IMR-90 (cell line): ENCODE measurements around the gene RELT. TPM values are rescaled to one million over a fixed set of nuclear protein-coding genes. Genes with fewer than 3 reads are reported as not detected.

ENCODE experiments used
- ATAC-seq: fragments of 200-7000 bp; cut with Tn5 transposase; 2 replicates; pipeline ENCODE4 v1.9.1; 2020; ENCODE audit warnings: low read depth, mild to moderate bottlenecking, moderate library complexity
- BruUV-seq: library from RNA; stranded (reverse); fragments of 400-500 nt; replicated peaks from 2 replicates; lab custom pipeline; 2021; lab: Mats Ljungman, UMichigan
- CTCF ChIA-PET: fragments of 300-600 bp; formaldehyde crosslinking; extraction: SDS; loops from one replicate; lab custom pipeline; 2021; ENCODE audit warnings: antibody characterized with exemption; lab: Yijun Ruan, JAX
- POLR2A ChIA-PET: fragments of 300-600 bp; sonication (Branson Sonifier 250); formaldehyde crosslinking; loops from one replicate; lab custom pipeline; 2022; ENCODE audit warnings: antibody characterized with exemption; ENCODE audit not compliant: unreplicated experiment; lab: Charles Lee
- DNase-seq: peaks from one replicate; pipeline ENCODE4 v3.0.0; 2013
- H2AFZ ChIP-seq: replicated peaks from 2 replicates; pipeline ENCODE3; 2013; ENCODE audit warnings: low read length, mild to moderate bottlenecking; ENCODE audit not compliant: poor library complexity
- H2AK5ac ChIP-seq: 2 replicates; pipeline ENCODE4 v1.6.1; 2013; ENCODE audit warnings: low read depth, low read length, inconsistent platforms
- H2AK9ac ChIP-seq: replicated peaks from 2 replicates; pipeline ENCODE3; 2013; ENCODE audit warnings: mild to moderate bottlenecking, low read depth, low read length, moderate library complexity; ENCODE audit not compliant: poor library complexity
- H2BK120ac ChIP-seq: 2 replicates; pipeline ENCODE4 v1.6.1; 2013; ENCODE audit warnings: low read depth, low read length, inconsistent platforms
- H2BK15ac ChIP-seq: 3 replicates; pipeline ENCODE4 v1.6.1; 2013; ENCODE audit warnings: low read depth, low read length, inconsistent platforms
- H2BK20ac ChIP-seq: 2 replicates; pipeline ENCODE4 v1.6.1; 2013; ENCODE audit warnings: low read depth, mild to moderate bottlenecking, inconsistent platforms, low read length, moderate library complexity
- H2BK5ac ChIP-seq: 2 replicates; pipeline ENCODE4 v1.6.1; 2013; ENCODE audit warnings: mild to moderate bottlenecking, low read depth, low read length, inconsistent platforms; ENCODE audit not compliant: poor library complexity, severe bottlenecking
- H3K14ac ChIP-seq: replicated peaks from 2 replicates; pipeline ENCODE4 v1.6.1; 2013; ENCODE audit warnings: low read depth, low read length, inconsistent platforms
- H3K18ac ChIP-seq: 2 replicates; pipeline ENCODE4 v1.6.1; 2013; ENCODE audit warnings: low read depth, low read length, control low read depth
- H3K23ac ChIP-seq: 2 replicates; pipeline ENCODE4 v1.6.1; 2013; ENCODE audit warnings: low read depth, low read length, inconsistent platforms
- H3K27ac ChIP-seq: 2 replicates; pipeline ENCODE4 v1.5.1; 2013; ENCODE audit warnings: mild to moderate bottlenecking, control low read depth, low read length; ENCODE audit not compliant: insufficient read depth
- H3K27me3 ChIP-seq: 2 replicates; pipeline ENCODE4 v1.6.1; 2013; ENCODE audit warnings: low read length; ENCODE audit not compliant: control insufficient read depth, insufficient read depth
- H3K36me3 ChIP-seq: 2 replicates; pipeline ENCODE4 v1.6.1; 2013; ENCODE audit warnings: low read length, mixed read lengths; ENCODE audit not compliant: control insufficient read depth, insufficient read depth
- H3K4ac ChIP-seq: 2 replicates; pipeline ENCODE4 v1.6.1; 2013; ENCODE audit warnings: low read depth, low read length, inconsistent platforms
- H3K4me1 ChIP-seq: 2 replicates; pipeline ENCODE4 v1.6.1; 2013; ENCODE audit warnings: low read length, mixed read lengths; ENCODE audit not compliant: control insufficient read depth, insufficient read depth
- H3K4me2 ChIP-seq: 2 replicates; pipeline ENCODE4 v1.6.1; 2013; ENCODE audit warnings: low read depth, mild to moderate bottlenecking, control low read depth, low read length, moderate library complexity
- H3K4me3 ChIP-seq: 2 replicates; pipeline ENCODE4 v1.5.1; 2013; ENCODE audit warnings: low read depth, mild to moderate bottlenecking, control low read depth, low read length, moderate library complexity; ENCODE audit not compliant: insufficient read depth
- H3K56ac ChIP-seq: 2 replicates; pipeline ENCODE4 v1.6.1; 2013; ENCODE audit warnings: low read length, inconsistent platforms; ENCODE audit not compliant: insufficient read depth; ENCODE audit errors: extremely low read depth
- H3K79me1 ChIP-seq, 2 experiments: 2 replicates each; pipeline ENCODE4 v1.6.1; 2013; ENCODE audit warnings: low read length in 2 of 2, inconsistent platforms in 1 of 2, low read depth in 1 of 2
- H3K9ac ChIP-seq: 2 replicates; pipeline ENCODE4 v1.6.1; 2013; ENCODE audit warnings: low read depth, low read length, control low read depth
- H3K9me1 ChIP-seq: 2 replicates; pipeline ENCODE4 v1.6.1; 2013; ENCODE audit warnings: low read length, inconsistent platforms; ENCODE audit not compliant: insufficient read depth
- H3K9me3 ChIP-seq: 2 replicates; pipeline ENCODE4 v1.6.1; 2013; ENCODE audit warnings: low read length; ENCODE audit not compliant: control insufficient read depth, insufficient read depth
- H4K20me1 ChIP-seq: 2 replicates; pipeline ENCODE4 v1.6.1; 2013; ENCODE audit warnings: low read length, inconsistent platforms; ENCODE audit not compliant: insufficient read depth
- H4K5ac ChIP-seq: 2 replicates; pipeline ENCODE4 v1.6.1; 2013; ENCODE audit warnings: mild to moderate bottlenecking, low read depth, low read length, control low read depth
- H4K8ac ChIP-seq, 2 experiments: 2 replicates each; pipeline ENCODE4 v1.6.1; 2013; ENCODE audit warnings: low read depth in 2 of 2, low read length in 2 of 2, control low read depth in 1 of 2, inconsistent platforms in 1 of 2
- H4K91ac ChIP-seq: 2 replicates; pipeline ENCODE4 v1.6.1; 2013; ENCODE audit warnings: low read depth, low read length, inconsistent platforms; ENCODE audit not compliant: insufficient read depth
- SMC3 ChIP-seq: fragments of 150-350 bp; IDR thresholded peaks from 2 replicates; pipeline ENCODE4 v1.6.1; 2016; ENCODE audit warnings: low read depth, mild to moderate bottlenecking, antibody characterized with exemption, low read length, moderate library complexity
- WGBS, 2 experiments: methylation state at CpG; one replicate each; pipeline versions ENCODE4 v1.1.5 to v1.1.7; 2013; ENCODE audit warnings: missing lambda C conversion rate in 2 of 2; ENCODE audit not compliant: insufficient read length in 1 of 2; ENCODE audit errors: extremely low coverage in 2 of 2; 5-methylcytosine and 5-hydroxymethylcytosine counted together
- dilution Hi-C: fragments of 300-500 bp; cut with HindIII; formaldehyde crosslinking; loops from one replicate; pipeline ENCODE4 v1.14.3; 2018; ENCODE audit warnings: low sequenced_read_pairs; ENCODE audit not compliant: unreplicated experiment
- in situ Hi-C: fragments of 300-500 bp; cut with MboI; formaldehyde crosslinking; loops from 3 replicates; pipeline ENCODE4 v1.14.3; 2019; ENCODE audit warnings: low sequenced_read_pairs, inconsistent platforms, mixed read lengths
- intact Hi-C: fragments of 100-400 bp; cut with micrococcal nuclease; formaldehyde crosslinking; loops from 2 replicates; pipeline ENCODE4 v1.10.0; 2022
- polyA plus RNA-seq, 3 experiments: library from polyadenylated mRNA; depleted of rRNA; stranded (reverse); fragments of >200 nt; gene quantifications; 2 replicates each; pipeline ENCODE4 v1.2.3, GENCODE V29; 2012; ENCODE audit warnings: low replicate concordance in 1 of 3
- total RNA-seq: library from RNA; depleted of rRNA; stranded (reverse); fragments of >200 nt; gene quantifications from 2 replicates; pipeline ENCODE4 v1.2.3, GENCODE V29; 2012

The RELT gene
- total and polyA plus RNA-seq, 2 of the 4 experiments (the other 2 are of a cell fraction), result 2.3 to 5.3 TPM

DNA sequence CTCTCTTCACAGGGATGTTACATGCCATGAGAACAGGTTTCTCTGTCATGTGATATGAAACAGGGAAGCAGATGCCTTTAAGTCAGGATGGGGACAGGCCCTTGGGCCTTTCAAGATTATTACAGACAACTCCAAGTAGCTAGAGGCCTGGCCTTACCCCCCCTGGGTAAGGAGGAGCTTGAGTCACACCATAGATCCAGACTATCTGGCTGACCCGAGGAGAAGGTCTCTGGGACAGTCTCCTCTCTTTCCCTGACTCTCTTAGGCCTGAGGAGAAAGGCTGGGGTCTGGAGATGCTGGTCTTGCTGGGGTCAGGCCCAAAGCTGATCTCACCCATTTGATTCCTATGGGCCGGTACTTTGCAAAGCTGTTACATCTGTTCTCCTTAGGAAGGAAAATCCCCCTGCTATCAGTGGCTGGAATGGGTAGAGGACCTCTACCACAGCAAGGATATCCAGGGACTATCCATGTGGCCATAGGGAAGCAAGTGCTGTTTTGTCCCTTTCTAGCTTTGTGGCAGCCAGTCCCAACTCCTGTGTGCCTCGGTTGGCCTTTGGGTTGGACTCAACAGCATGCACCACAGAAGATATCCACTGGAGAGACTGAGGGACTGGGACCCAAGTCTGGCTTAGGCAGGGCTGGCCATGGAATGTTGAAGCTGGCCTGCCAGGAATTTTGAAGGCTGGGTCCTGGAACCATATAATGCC is 25.2 kb downstream of the RELT start:
- in situ Hi-C loops (loop anchor here (5.0 kb wide), 1 partner anchor 256 kb away; no protein-coding TSS in a partner anchor), intact Hi-C loops (loop anchor here (5.0 kb wide), 1 partner anchor 531 kb away; no protein-coding TSS in a partner anchor), dilution Hi-C loops (no loop called here)
- no peak for TF ChIP-seq SMC3
- Histone ChIP-seq H4K8ac (no peak overlapping the region), H4K91ac (no peak overlapping the region), H3K56ac (no peak overlapping the region), H4K20me1 (no peaks in the 10 kb centered on the region), H3K36me3 (peaks cover 8% of the 10 kb centered on the region), H3K27ac (no peak overlapping the region), H3K9me3 (no peaks in the 10 kb centered on the region), H3K9me1 (no peaks in the 10 kb centered on the region; the same call in none of the 2 replicates), H2BK120ac (no peak overlapping the region), H3K14ac (no peak overlapping the region), H2BK20ac (no peak overlapping the region), H2AK9ac (no peak overlapping the region), H3K27me3 (no peaks in the 10 kb centered on the region), H3K23ac (no peak overlapping the region), H3K4me3 (no peak overlapping the region), H2BK15ac (no peak overlapping the region), H3K18ac (no peak overlapping the region), H3K79me1 (no peaks in the 10 kb centered on the region; a peak in 1 of 4 replicates), H2AFZ (no peak overlapping the region), H2AK5ac (no peak overlapping the region), H3K4me2 (no peak overlapping the region), H4K5ac (no peak overlapping the region), H3K4ac (no peak overlapping the region), H3K9ac (no peak overlapping the region), H2BK5ac (no peak overlapping the region), H3K4me1 (peaks cover 6% of the 10 kb centered on the region; the same call in 1 of the 2 replicates)
- no CpG with 5 or more reads among the region's 3 CpGs for WGBS, 2 experiments
- no TSS peak for BruUV-seq
- CTCF ChIA-PET, result no interaction called here
- POLR2A ChIA-PET, result no interaction called here
- no peak for ATAC-seq
- no peak for DNase-seq
